ENCODE data around the gene GNG8.
A peak's percentile ranks its signal among the peaks of the same experiment; 100 is the strongest.

GRCh38 chr19:46600384-46601317, 35.4 kb downstream of the GNG8 start:
- TF ChIP-seq POLR2A (IDR thresholded peaks at IDR 0.05) (peak; percentile 55 to 74), CTCF (IDR thresholded peaks at IDR 0.05) (no peak)

Measured in Peyer's patch (tissue), 4 donors.